ENCODE results near the gene OSTN. TPM values are rescaled to one million over a fixed set of nuclear protein-coding genes. Genes with fewer than 3 reads are reported as not detected.
A peak's percentile ranks its signal among the peaks of the same experiment; 100 is the strongest.
"Not testable (repeated sequence)": the region's sequence is repeated elsewhere in the genome, so short reads cannot be mapped to it uniquely, and the experiment has no call there.

OSTN gene
- total and polyA plus RNA-seq, 2 of the 13 experiments (the other 11 are each of a cell fraction or from before 2014, with no cell fraction given): not detected

DNA sequence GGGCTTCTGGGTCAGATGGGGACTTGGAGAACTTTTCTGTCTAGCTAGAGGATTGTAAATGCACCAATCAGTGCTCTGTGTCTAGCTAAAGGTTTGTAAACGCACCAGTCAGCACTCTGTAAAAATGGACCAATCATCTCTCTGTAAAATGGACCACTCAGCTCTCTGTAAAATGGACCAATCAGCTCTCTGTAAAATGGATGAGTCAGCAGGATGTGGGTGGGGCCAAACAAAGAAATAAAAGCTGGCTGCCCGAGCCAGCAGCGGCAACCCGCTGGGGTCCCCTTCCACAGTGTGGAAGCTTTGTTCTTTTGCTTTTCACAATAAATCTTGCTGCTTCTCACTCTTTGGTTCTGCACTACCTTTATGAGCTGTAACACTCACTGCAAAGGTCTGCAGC, 6.8 kb upstream of the OSTN start:
- H3K9me3 ChIP-seq (ENCODE audit: low read length); H3K4me3 ChIP-seq (replicated peaks in 1 of 3; ENCODE audit: insufficient read depth in 1 of 3, low read depth in 2 of 3, low read length in 3 of 3); ATAC-seq; intact Hi-C loops (cut with micrococcal nuclease; ENCODE audit: unreplicated experiment); H2AFZ ChIP-seq (ENCODE audit: low read length); CTCF ChIA-PET (ENCODE audit: low intra/inter-chr PET ratio, low total read pairs); H3K27me3 ChIP-seq (ENCODE audit: control insufficient read depth in 1 of 2, insufficient read depth in 2 of 2, low read length in 2 of 2); BruUV-seq (replicated peaks); H3K9ac ChIP-seq (ENCODE audit: insufficient read depth, low read depth, low read length); H3K4me1 ChIP-seq (ENCODE audit: insufficient read depth, low read length); in situ Hi-C loops (cut with HindIII; ENCODE audit: extremely low pct_ligation_motif_present, low pct_unique_long_range_greater_than_20kb); FAIRE-seq; H3K36me3 ChIP-seq (replicated peaks in 1 of 2; ENCODE audit: control insufficient read depth in 1 of 2, insufficient read depth in 2 of 2, low read length in 2 of 2); H4K20me1 ChIP-seq (ENCODE audit: insufficient read depth, low read length); DNase-seq (ENCODE audit: low spot score); H3K4me2 ChIP-seq (ENCODE audit: low read depth, low read length); H3K27ac ChIP-seq (ENCODE audit: extremely low read length, insufficient read depth, low read length); POLR2A ChIA-PET; H3K79me2 ChIP-seq (ENCODE audit: insufficient read depth, low read length): not testable (repeated sequence)
- peak; percentile 72 to 82; a peak in 3 of 4 replicates for TF ChIP-seq MAFK (conservative IDR thresholded peaks at IDR 0.05 in 1 of 2, IDR thresholded peaks at IDR 0.05 in 1 of 2; ENCODE audit: low read length in 2 of 2)
- peak; percentile 77 for TF ChIP-seq MAFF (IDR thresholded peaks at IDR 0.05; ENCODE audit: low read depth, low read length)
- WGBS (ENCODE audit: low lambda C conversion rate): 69% methylated on average over 4 of the region's 4 CpGs

GRCh38 chr3:191192941-191193340, 6.1 kb upstream of the OSTN start:
- Histone ChIP-seq H3K27me3 (ENCODE audit: control insufficient read depth in 1 of 2, insufficient read depth in 2 of 2, low read length in 2 of 2) (no peaks in the 10 kb centered on the region), H3K9me3 (ENCODE audit: low read length) (no peaks in the 10 kb centered on the region), H4K20me1 (ENCODE audit: insufficient read depth, low read length) (no peaks in the 10 kb centered on the region), H3K4me1 (ENCODE audit: insufficient read depth, low read length) (no peaks in the 10 kb centered on the region), H3K4me2 (ENCODE audit: low read depth, low read length) (no peak overlapping the region), H2AFZ (ENCODE audit: low read length) (no peak overlapping the region), H3K27ac (ENCODE audit: extremely low read length, insufficient read depth, low read length) (no peak overlapping the region), H3K36me3 (replicated peaks in 1 of 2; ENCODE audit: control insufficient read depth in 1 of 2, insufficient read depth in 2 of 2, low read length in 2 of 2) (no peaks in the 10 kb centered on the region), H3K79me2 (ENCODE audit: insufficient read depth, low read length) (no peaks in the 10 kb centered on the region), H3K9ac (ENCODE audit: insufficient read depth, low read depth, low read length) (no peak overlapping the region), H3K4me3 (replicated peaks in 1 of 3; ENCODE audit: insufficient read depth in 1 of 3, low read depth in 2 of 3, low read length in 3 of 3) (no peak overlapping the region)
- CTCF ChIA-PET (ENCODE audit: low intra/inter-chr PET ratio, low total read pairs): no interaction called here
- TF ChIP-seq MAFK (conservative IDR thresholded peaks at IDR 0.05 in 1 of 2, IDR thresholded peaks at IDR 0.05 in 1 of 2; ENCODE audit: low read length in 2 of 2): peak in 1 of 2 experiments; percentile 29; a peak in 2 of 4 replicates
- TF ChIP-seq FOXM1 (CRISPR knock-in tag; IDR thresholded peaks at IDR 0.05): no peak
- no peak for FAIRE-seq
- in situ Hi-C loops (cut with HindIII; ENCODE audit: extremely low pct_ligation_motif_present, low pct_unique_long_range_greater_than_20kb) (no loop called here), intact Hi-C loops (cut with micrococcal nuclease; ENCODE audit: unreplicated experiment) (no loop called here)
- ATAC-seq: no peak
- BruUV-seq (replicated peaks): no TSS peak
- POLR2A ChIA-PET: no interaction called here
- no peak for DNase-seq (ENCODE audit: low spot score)

All from HepG2 (cell line).